HepG2 (cell line): ENCODE results near the gene RBM23. TPM values are rescaled to one million over a fixed set of nuclear protein-coding genes. Genes with fewer than 3 reads are reported as not detected.

Source experiments
- ELF4 ChIP-seq: sonication (generic); formaldehyde crosslinking; IDR thresholded peaks from 2 replicates; pipeline ENCODE4 v1.5.0; 2020; ENCODE audit warnings: missing genetic modification reagents, mild to moderate bottlenecking, moderate library complexity, borderline replicate concordance
- JUND ChIP-seq: sonication (generic); formaldehyde crosslinking; IDR thresholded peaks from 2 replicates; pipeline ENCODE4 v1.8.0; 2022; ENCODE audit warnings: mild to moderate bottlenecking, missing genetic modification reagents
- KLF11 ChIP-seq: IDR thresholded peaks from 2 replicates; pipeline ENCODE4 v1.6.1; 2016; ENCODE audit warnings: missing compliant biosample characterization
- MYC ChIP-seq: sonication (generic); formaldehyde crosslinking; IDR thresholded peaks from 2 replicates; pipeline ENCODE4 v1.9.0; 2021; ENCODE audit warnings: missing genetic modification reagents, borderline replicate concordance
- NFIB ChIP-seq: sonication (generic); formaldehyde crosslinking; IDR thresholded peaks from 2 replicates; pipeline ENCODE4 v1.9.0; 2021; ENCODE audit warnings: missing genetic modification reagents, mild to moderate bottlenecking, borderline replicate concordance
- NONO ChIP-seq, 2 experiments: fragments of 450-650 bp in 1 of 2; sonication (generic) in 1 of 2; formaldehyde crosslinking in 1 of 2; IDR thresholded peaks in 1 of 2; conservative IDR thresholded peaks in 1 of 2; 2 replicates each; pipeline versions ENCODE4 v1.6.1 to v1.8.0; 2017 to 2022; ENCODE audit warnings: mild to moderate bottlenecking in 1 of 2, missing genetic modification reagents in 1 of 2, moderate library complexity in 1 of 2
- POLR2G ChIP-seq: fragments of 200-400 bp; formaldehyde crosslinking; IDR thresholded peaks from 2 replicates; pipeline ENCODE4 v1.6.1; 2018; ENCODE audit warnings: mild to moderate bottlenecking, low read depth, low read length, moderate library complexity
- RELA ChIP-seq: sonication (generic); formaldehyde crosslinking; IDR thresholded peaks from 2 replicates; pipeline ENCODE4 v1.4.0; 2020; ENCODE audit warnings: missing genetic modification reagents
- SP5 ChIP-seq: IDR thresholded peaks from 2 replicates; pipeline ENCODE4 v1.6.1; 2016; ENCODE audit warnings: low read depth, borderline replicate concordance
- TAF15 ChIP-seq: fragments of 200-400 bp; formaldehyde crosslinking; IDR thresholded peaks from one replicate; pipeline ENCODE4 v1.6.1; 2018; ENCODE audit warnings: mild to moderate bottlenecking, low read depth, low read length; ENCODE audit not compliant: poor library complexity, severe bottlenecking
- ZNF547 ChIP-seq: sonication (generic); formaldehyde crosslinking; IDR thresholded peaks from 2 replicates; pipeline ENCODE4 v1.5.1; 2020; ENCODE audit warnings: mild to moderate bottlenecking, missing genetic modification reagents
- polyA plus RNA-seq, 8 experiments: library from polyadenylated mRNA; depleted of rRNA in 3 of 8; stranded (reverse) in 7 of 8; unstranded in 1 of 8; fragments of >200 nt; fragmentation: Illumina TruSeq in 4 of 8; extraction: Trizol in 4 of 8; gene quantifications; 2 replicates each; pipeline versions ENCODE4 v1.2.1 to v1.2.3, GENCODE V29; 2011 to 2016; ENCODE audit warnings: low read depth in 4 of 8, missing spikeins in 1 of 8, mixed read lengths in 1 of 8; ENCODE audit not compliant: insufficient read depth in 1 of 8
- total RNA-seq, 5 experiments: library from RNA; depleted of rRNA; stranded (reverse); fragments of >200 nt; fragmentation: Illumina TruSeq; extraction: Trizol; gene quantifications; 2 replicates each; pipeline ENCODE4 v1.2.3, GENCODE V29; 2016; ENCODE audit warnings: low read depth in 1 of 5
- TF ChIP-seq, protein P1 (sequence below): sonication (generic); formaldehyde crosslinking; IDR thresholded peaks from 2 replicates; pipeline ENCODE4 v1.5.1; 2020; ENCODE audit warnings: mild to moderate bottlenecking, missing genetic modification reagents, borderline replicate concordance

The RBM23 gene
- total and polyA plus RNA-seq, 2 of the 13 experiments (the other 11 are each of a cell fraction or from before 2014, with no cell fraction given), result 1.5 to 2.1 TPM

DNA sequence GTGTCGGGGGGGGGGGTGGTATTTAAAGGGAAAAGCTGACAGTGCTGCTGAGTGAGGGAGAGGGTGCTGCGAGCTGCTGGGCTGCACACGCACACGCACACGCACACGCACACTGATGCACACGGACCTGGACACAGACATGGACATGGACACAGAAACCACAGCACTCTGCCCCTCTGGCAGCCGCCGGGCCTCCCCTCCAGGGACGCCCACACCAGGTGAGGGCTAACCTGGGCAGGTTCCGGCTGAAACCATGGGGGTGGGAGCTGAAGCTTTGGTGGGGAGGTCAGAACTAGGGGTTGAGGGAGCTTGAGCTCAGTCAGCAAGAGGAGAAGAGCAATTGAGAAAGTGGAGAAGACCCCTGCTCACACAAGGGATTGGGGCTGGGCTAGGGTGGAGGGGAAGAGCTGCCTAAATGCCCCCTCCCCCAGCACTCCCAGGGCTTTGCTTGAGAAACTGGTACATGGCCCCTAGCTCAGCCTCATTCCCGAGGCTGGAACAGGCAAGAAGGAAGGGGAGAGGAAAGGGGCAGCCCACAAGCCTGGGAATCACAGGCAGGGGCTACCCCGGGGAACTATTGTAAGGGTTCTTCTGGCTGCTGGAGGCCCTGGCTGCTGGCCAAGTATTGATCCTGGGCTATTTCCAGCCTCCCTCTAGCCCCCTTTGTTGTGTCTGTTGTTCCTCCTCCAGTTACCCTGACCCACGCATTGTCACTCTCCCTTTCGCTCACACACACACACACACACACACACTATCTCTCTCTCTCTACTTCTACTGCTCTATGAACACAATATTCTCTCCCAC is 35.6 kb downstream of the RBM23 start, which contains the start of gene REM2 (continued):
- TF ChIP-seq NONO (IDR thresholded peaks at IDR 0.05) (no peak), NONO (CRISPR knock-in tag; conservative IDR thresholded peaks at IDR 0.05) (no peak), JUND (no peak), ZNF547 (no peak), SP5 (no peak), RELA (CRISPR knock-in tag) (no peak), NFIB (peak; percentile 93), ELF4 (CRISPR knock-in tag) (no peak), POLR2G (no peak), KLF11 (CRISPR knock-in tag) (no peak), MYC (CRISPR knock-in tag) (no peak), TAF15 (no peak)
- TF ChIP-seq, protein P1, sequence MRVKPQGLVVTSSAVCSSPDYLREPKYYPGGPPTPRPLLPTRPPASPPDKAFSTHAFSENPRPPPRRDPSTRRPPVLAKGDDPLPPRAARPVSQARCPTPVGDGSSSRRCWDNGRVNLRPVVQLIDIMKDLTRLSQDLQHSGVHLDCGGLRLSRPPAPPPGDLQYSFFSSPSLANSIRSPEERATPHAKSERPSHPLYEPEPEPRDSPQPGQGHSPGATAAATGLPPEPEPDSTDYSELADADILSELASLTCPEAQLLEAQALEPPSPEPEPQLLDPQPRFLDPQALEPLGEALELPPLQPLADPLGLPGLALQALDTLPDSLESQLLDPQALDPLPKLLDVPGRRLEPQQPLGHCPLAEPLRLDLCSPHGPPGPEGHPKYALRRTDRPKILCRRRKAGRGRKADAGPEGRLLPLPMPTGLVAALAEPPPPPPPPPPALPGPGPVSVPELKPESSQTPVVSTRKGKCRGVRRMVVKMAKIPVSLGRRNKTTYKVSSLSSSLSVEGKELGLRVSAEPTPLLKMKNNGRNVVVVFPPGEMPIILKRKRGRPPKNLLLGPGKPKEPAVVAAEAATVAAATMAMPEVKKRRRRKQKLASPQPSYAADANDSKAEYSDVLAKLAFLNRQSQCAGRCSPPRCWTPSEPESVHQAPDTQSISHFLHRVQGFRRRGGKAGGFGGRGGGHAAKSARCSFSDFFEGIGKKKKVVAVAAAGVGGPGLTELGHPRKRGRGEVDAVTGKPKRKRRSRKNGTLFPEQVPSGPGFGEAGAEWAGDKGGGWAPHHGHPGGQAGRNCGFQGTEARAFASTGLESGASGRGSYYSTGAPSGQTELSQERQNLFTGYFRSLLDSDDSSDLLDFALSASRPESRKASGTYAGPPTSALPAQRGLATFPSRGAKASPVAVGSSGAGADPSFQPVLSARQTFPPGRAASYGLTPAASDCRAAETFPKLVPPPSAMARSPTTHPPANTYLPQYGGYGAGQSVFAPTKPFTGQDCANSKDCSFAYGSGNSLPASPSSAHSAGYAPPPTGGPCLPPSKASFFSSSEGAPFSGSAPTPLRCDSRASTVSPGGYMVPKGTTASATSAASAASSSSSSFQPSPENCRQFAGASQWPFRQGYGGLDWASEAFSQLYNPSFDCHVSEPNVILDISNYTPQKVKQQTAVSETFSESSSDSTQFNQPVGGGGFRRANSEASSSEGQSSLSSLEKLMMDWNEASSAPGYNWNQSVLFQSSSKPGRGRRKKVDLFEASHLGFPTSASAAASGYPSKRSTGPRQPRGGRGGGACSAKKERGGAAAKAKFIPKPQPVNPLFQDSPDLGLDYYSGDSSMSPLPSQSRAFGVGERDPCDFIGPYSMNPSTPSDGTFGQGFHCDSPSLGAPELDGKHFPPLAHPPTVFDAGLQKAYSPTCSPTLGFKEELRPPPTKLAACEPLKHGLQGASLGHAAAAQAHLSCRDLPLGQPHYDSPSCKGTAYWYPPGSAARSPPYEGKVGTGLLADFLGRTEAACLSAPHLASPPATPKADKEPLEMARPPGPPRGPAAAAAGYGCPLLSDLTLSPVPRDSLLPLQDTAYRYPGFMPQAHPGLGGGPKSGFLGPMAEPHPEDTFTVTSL (CRISPR knock-in tag), result 0 out of 2 replicates have a peak, but pooled peaks have one; percentile 37
